ENCODE results near the gene ASB5.

Gene ASB5

GRCh38 chr4:176308441-176308840 is 39.4 kb upstream of the ASB5 start:
- TF ChIP-seq POLR2AphosphoS5 (IDR thresholded peaks at IDR 0.05; ENCODE audit: low read depth, low read length) = no peak
- no peak for TF ChIP-seq REST (IDR thresholded peaks at IDR 0.05; ENCODE audit: insufficient read depth in 1 of 2, low read depth in 2 of 2, low read length in 2 of 2)
- no peak for TF ChIP-seq TAF1 (IDR thresholded peaks at IDR 0.05; ENCODE audit: borderline replicate concordance, insufficient read depth, low read length)
- TF ChIP-seq FOXP2 (optimal IDR thresholded peaks at IDR 0.05; ENCODE audit: borderline replicate concordance, extremely low read depth, extremely low read length, insufficient read depth) = no peak

- TF ChIP-seq TAF1 (IDR thresholded peaks at IDR 0.05; ENCODE audit: borderline replicate concordance, insufficient read depth, low read length) (no peak), SIN3A (IDR thresholded peaks at IDR 0.05; ENCODE audit: borderline replicate concordance, insufficient read depth, low read length) (no peak), REST (IDR thresholded peaks at IDR 0.05; ENCODE audit: insufficient read depth in 1 of 2, low read depth in 2 of 2, low read length in 2 of 2) (no peak), POLR2AphosphoS5 (IDR thresholded peaks at IDR 0.05; ENCODE audit: low read depth, low read length) (no peak), FOXP2 (optimal IDR thresholded peaks at IDR 0.05; ENCODE audit: borderline replicate concordance, extremely low read depth, extremely low read length, insufficient read depth) (no peak)
Measured at GRCh38 chr4:176307666-176307930, 38.6 kb upstream of the ASB5 start.

- TF ChIP-seq REST (IDR thresholded peaks at IDR 0.05; ENCODE audit: insufficient read depth in 1 of 2, low read depth in 2 of 2, low read length in 2 of 2) = no peak
- TF ChIP-seq TAF1 (IDR thresholded peaks at IDR 0.05; ENCODE audit: borderline replicate concordance, insufficient read depth, low read length) = no peak
- no peak for TF ChIP-seq POLR2AphosphoS5 (IDR thresholded peaks at IDR 0.05; ENCODE audit: low read depth, low read length)
- no peak for TF ChIP-seq FOXP2 (optimal IDR thresholded peaks at IDR 0.05; ENCODE audit: borderline replicate concordance, extremely low read depth, extremely low read length, insufficient read depth)
- TF ChIP-seq SIN3A (IDR thresholded peaks at IDR 0.05; ENCODE audit: borderline replicate concordance, insufficient read depth, low read length) = no peak
Measured at GRCh38 chr4:176306837-176307665, 38.0 kb upstream of the ASB5 start.

GRCh38 chr4:176303938-176304337 is 34.9 kb upstream of the ASB5 start:
- no peak for TF ChIP-seq SIN3A (IDR thresholded peaks at IDR 0.05; ENCODE audit: borderline replicate concordance, insufficient read depth, low read length)
- TF ChIP-seq REST (IDR thresholded peaks at IDR 0.05; ENCODE audit: insufficient read depth in 1 of 2, low read depth in 2 of 2, low read length in 2 of 2) = no peak
- TF ChIP-seq POLR2AphosphoS5 (IDR thresholded peaks at IDR 0.05; ENCODE audit: low read depth, low read length) = no peak
- TF ChIP-seq TAF1 (IDR thresholded peaks at IDR 0.05; ENCODE audit: borderline replicate concordance, insufficient read depth, low read length) = no peak
- TF ChIP-seq FOXP2 (optimal IDR thresholded peaks at IDR 0.05; ENCODE audit: borderline replicate concordance, extremely low read depth, extremely low read length, insufficient read depth) = no peak
